Measurements from ENCODE around the gene CD300H.
"Not testable (repeated sequence)": the region's sequence is repeated elsewhere in the genome, so short reads cannot be mapped to it uniquely, and the experiment has no call there.

CD300H gene

DNA sequence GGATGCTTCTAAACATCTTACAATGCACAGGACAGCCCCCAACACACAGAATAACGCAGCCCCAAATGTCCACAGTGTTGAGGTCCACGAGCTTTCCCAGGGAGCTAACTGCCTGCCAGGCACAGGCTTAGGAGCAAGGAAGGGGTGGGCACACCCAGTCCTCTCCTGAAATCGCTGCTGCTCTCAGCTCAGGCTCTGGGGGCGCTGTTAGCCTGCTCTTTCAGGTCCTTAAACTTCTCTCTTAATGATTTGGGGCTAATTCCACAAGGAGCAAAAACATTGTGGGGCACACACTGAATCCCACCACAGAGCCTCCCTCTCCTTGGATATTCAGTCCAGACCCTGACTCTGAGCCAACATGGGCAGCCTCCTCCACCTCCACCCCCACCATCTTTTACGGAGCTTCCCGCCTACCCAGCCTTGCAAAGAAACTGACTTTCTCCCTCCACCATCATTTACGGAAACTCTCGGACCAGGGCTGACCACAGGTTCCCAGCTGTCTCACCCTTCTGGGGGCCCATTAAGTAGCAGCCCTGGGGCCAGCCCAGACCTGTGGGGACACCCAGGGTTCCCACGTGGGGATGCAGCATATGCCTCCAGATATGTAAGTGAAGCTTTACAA, 1.1 kb downstream of the CD300H start:
- no peak for DNase-seq (ENCODE audit: low read depth, low spot score)
- in situ Hi-C loops (cut with HindIII; ENCODE audit: low sequenced_read_pairs): no loop called here
- TF ChIP-seq, protein P1, sequence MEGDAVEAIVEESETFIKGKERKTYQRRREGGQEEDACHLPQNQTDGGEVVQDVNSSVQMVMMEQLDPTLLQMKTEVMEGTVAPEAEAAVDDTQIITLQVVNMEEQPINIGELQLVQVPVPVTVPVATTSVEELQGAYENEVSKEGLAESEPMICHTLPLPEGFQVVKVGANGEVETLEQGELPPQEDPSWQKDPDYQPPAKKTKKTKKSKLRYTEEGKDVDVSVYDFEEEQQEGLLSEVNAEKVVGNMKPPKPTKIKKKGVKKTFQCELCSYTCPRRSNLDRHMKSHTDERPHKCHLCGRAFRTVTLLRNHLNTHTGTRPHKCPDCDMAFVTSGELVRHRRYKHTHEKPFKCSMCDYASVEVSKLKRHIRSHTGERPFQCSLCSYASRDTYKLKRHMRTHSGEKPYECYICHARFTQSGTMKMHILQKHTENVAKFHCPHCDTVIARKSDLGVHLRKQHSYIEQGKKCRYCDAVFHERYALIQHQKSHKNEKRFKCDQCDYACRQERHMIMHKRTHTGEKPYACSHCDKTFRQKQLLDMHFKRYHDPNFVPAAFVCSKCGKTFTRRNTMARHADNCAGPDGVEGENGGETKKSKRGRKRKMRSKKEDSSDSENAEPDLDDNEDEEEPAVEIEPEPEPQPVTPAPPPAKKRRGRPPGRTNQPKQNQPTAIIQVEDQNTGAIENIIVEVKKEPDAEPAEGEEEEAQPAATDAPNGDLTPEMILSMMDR (IDR thresholded peaks at IDR 0.05; ENCODE audit: low read depth, low read length): peak; percentile 37
- no peak overlapping the region for H3K4me3 ChIP-seq (ENCODE audit: low read depth, low read length)

DNA sequence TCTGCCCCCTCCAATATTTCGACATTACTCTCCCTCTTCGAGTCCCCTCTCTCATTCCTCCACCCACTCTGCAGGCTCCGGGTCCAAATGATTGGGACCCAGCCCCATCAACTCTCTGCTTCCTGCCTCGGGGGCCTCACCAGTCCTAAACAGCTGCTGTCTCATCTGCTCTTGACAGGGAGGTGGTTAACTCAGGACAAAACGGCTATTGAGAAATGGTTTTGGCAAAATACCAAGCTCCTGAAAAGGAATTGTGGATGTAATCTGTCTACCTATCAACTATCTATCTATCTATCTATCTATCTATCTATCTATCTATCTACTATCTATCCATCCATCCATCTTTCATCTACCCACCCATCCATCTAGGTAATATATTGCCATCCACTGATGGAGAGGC, 2.2 kb downstream of the CD300H start:
- no peak for DNase-seq (ENCODE audit: low read depth, low spot score)
- in situ Hi-C loops (cut with HindIII; ENCODE audit: low sequenced_read_pairs): no loop called here
- TF ChIP-seq, protein P1 (IDR thresholded peaks at IDR 0.05; ENCODE audit: low read depth, low read length): no peak
- H3K4me3 ChIP-seq (ENCODE audit: low read depth, low read length): no peak overlapping the region

DNA sequence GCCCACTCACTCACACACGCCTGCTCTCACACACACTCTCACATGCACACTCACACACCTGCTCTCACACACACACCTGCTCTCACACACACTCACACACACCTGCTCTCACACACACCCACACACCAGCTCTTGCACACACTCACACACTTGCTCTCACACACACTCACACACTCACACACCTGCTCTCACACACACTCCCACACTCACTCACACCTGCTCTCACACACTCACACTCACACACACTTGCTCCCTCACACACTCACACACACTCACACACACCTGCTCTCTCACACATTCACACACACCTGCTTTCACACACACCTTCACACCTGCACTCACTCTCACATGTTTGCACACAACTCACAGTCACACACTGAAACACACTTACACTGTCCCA, 4.0 kb downstream of the CD300H start:
- TF ChIP-seq, protein P1 (IDR thresholded peaks at IDR 0.05; ENCODE audit: low read depth, low read length): no peak
- DNase-seq (ENCODE audit: low read depth, low spot score): no peak
- H3K4me3 ChIP-seq (ENCODE audit: low read depth, low read length): no peak overlapping the region
- in situ Hi-C loops (cut with HindIII; ENCODE audit: low sequenced_read_pairs): no loop called here

DNA sequence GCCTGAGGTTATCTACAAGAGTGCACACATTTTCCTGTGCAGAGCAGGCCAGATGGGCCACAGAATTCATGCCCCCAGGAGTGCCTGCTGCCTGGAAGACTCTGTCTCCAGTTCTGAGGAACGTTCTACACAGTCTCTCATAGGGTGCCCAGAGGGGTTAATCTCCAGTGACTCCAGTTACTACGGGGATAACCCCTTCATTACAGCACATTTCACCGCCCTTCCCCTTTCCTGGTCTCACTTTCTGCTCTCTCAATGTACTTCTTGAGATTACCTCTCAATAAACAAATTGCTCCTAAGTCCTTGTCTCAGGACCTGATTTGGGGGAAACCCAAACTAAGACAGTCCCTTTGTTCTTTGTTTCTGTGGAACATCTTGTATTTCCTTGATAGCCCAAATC, 5.7 kb downstream of the CD300H start:
- TF ChIP-seq, protein P1 (IDR thresholded peaks at IDR 0.05; ENCODE audit: low read depth, low read length): no peak
- in situ Hi-C loops (cut with HindIII; ENCODE audit: low sequenced_read_pairs): no loop called here
- no peak overlapping the region for H3K4me3 ChIP-seq (ENCODE audit: low read depth, low read length)
- DNase-seq (ENCODE audit: low read depth, low spot score): no peak

DNA sequence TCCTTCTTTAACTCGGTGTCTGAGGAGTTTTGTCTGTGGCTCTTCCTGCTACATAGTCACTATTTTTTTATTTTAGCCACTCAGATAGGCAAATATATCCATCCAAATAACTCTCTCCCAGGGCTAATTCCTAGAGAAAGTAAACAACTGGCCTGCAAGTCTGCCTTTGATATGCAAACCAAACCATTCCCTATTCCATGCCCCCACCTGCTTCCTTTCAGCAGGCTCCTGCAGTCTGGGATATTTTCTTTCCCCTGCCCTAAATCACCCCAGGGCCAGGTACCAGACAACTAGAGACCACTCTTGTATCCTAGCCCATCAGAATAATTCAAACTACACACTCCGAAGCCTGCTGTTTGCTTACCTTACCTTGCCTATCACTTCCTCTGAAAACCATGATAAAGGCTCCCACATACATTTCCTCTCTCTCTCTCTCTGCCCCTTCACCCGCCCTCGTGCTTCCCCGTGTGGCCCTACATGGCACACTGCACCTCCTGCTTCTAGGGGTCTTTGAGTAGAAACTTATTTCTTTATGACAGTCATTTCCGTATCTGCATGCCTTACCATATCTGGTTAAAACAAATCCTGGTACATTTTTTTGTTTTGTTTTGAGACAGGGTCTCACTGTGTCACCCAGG, 8.3 kb downstream of the CD300H start:
- TF ChIP-seq, protein P1 (IDR thresholded peaks at IDR 0.05; ENCODE audit: low read depth, low read length): no peak
- in situ Hi-C loops (cut with HindIII; ENCODE audit: low sequenced_read_pairs): no loop called here
- DNase-seq (ENCODE audit: low read depth, low spot score): no peak
- H3K4me3 ChIP-seq (ENCODE audit: low read depth, low read length): no peak overlapping the region

DNA sequence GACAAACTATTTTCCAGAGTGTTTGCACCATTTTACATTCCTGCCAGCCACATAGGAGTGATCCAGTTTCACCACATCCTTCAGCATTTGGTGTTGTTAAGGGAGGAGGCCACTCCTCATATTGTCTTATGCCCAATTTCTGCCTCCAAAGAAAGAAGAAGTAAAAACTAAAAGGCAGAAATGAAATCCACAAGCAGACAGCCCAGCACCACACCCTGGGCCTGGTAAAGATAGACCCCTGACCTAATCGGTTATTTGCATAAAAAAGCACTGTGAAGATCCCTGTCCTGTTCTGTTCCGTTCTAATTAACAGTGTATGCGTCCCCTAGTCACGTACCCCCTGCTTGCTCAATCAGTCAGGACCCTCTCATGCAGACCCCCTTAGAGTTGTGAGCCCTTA, 8.9 kb downstream of the CD300H start:
- H3K4me3 ChIP-seq (ENCODE audit: low read depth, low read length); in situ Hi-C loops (cut with HindIII; ENCODE audit: low sequenced_read_pairs); DNase-seq (ENCODE audit: low read depth, low spot score): not testable (repeated sequence)

DNA sequence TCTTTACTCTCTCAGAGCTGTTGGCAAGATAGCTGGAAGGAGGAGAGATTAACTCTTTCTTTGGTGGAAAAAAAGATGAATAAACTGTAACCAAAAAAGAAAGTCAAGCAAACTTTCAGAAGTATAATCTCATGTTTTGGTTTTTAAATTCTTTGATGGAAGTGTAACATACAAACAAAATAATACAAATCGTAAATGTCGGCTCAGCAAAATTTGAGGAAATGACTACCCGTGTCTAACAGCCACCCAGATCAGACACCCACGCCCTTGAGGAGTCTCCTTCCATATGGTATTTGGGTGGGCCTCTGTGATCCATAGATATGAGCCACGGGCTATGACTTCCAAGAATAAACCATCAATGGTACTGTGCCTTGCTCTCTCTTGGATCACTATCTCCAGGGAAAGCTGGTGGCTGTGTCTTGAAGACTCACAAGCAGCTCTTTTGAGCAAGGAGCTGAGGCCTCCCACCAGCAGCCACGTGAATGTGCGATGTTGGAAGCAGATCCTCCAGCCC, 11.8 kb downstream of the CD300H start:
- in situ Hi-C loops (cut with HindIII; ENCODE audit: low sequenced_read_pairs): no loop called here
- H3K4me3 ChIP-seq (ENCODE audit: low read depth, low read length): no peak overlapping the region
- TF ChIP-seq, protein P1 (IDR thresholded peaks at IDR 0.05; ENCODE audit: low read depth, low read length): no peak
- no peak for DNase-seq (ENCODE audit: low read depth, low spot score)
